GM20431 (cell line): ENCODE results near the gene PIH1D1.
"Not testable (repeated sequence)": the region's sequence is repeated elsewhere in the genome, so short reads cannot be mapped to it uniquely, and the experiment has no call there.

ENCODE experiments used
- in situ Hi-C: fragments of 300-500 bp; cut with MseI, MboI; formaldehyde crosslinking; loops from one replicate; pipeline ENCODE4 v1.15.0; 2020; ENCODE audit warnings: low sequenced_read_pairs; ENCODE audit not compliant: unreplicated experiment

Gene PIH1D1

DNA sequence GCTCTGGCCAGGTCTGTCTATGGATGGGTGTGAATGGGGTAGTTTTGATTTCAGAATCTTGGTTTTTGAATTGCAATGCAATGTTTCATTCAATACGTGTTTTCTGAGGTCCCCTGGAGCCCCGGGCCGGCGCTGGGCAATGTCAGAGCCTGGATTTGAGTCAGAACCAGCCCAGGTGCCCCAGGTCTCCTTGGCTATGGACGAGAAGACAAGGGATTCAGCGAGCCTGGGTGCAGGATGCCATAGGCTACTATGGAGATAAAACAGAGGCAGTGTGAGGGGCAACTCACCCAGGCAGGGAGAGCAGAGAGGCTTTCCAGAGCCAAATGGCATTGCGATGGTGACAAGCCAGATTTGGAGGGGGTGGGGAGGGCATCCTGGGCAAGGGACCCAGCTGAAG, 34.6 kb upstream of the PIH1D1 start:
- in situ Hi-C loops: no loop called here

DNA sequence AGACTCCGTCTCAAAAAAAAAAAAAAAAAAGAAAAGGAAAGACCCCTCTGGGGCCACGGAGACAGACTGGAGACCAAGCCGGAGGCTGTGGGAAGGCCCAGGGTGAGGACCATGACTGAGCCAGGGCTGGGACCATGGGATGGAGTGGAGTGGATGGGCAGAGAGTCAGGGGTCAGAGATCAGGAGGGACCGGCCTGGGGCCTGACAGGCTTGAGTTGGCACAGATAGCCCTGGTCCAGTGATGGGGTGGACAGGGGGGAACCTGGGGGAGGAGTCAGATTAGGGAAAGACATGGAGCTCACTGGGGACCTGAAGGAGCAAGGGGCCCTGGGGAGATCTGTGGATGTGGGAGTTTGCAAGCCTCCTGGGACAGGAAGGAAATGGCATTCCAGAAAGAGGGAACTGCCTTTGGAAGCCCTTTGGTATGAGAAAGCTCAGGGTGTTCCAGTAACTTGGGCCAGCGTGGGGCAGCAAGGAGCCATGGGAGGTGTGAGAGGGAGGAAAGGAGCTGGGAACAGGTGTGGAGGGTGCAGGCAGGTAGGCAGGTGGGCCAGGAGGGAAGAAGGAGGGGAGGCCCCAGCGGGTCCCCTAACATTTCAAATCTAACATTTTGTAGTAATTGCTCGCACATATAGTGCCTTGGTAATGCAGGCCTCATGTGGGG, 29.5 kb upstream of the PIH1D1 start:
- in situ Hi-C loops: no loop called here

DNA sequence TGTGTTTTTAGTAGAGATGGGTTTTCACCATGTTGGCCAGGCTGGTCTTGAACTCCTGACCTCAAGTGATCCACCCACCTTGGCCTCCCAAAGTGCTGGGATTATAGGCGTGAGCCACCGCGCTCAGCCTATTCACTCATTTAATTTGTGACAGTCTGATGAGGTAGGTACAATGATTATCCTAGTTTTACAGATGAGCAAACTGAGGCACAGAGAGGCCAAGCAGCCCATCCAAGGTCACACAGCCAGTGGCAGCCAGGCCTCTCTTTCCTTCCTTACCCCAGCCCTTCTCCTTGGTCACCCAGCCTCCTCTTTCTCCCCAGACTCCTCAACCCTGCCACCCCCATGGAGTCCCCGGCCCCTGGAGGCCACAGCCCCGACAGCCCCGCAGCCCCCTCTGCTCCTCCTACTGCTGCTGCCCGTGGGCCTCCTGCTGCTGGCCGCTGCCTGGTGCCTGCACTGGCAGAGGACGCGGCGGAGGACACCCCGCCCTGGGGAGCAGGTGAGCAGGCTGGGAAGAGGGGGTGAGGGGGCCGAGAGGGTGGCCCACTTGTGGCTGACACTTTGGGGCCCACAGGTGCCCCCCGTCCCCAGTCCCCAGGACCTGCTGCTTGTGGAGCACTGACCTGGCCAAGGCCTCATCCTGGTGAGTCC, 28.5 kb upstream of the PIH1D1 start:
- in situ Hi-C loops: no loop called here

DNA sequence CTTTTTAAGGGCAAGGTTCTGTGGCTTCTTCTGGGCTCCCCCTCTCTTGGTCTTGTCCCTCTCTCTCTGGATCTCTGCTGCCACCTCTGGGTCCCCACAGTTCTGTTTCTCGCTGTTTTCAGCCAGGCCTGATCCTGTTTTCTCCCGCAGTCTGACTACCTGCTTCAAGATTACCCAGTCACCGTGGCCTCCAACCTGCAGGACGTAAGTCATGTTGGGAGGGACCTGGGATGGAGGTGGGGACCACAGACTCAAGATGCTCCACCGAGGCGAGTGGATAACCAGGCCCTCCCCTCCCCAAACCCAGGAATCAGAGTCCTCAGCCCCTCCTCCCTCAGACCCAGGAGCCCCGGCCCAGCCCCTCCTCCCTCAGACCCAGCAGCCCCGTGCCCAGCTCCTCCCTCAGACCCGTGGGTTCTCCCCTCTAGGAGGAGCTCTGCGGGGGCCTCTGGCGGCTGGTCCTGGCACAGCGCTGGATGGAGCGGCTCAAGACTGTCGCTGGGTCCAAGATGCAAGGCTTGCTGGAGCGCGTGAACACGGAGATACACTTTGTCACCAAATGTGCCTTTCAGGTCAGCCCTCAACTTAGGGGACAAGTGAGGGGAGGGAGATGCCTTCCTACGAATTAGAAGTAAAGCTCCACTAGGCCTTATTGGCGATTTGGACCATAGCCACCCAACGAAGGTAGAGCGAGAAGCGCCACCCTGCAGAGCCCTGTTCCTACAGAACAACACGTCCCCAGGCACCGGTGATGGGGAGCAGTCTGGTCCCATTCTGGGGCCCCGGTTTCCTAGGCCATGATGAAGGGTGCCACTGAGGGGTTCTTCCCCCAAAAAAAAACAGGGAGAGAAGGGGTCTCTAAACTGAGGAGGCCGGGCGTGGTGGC, 24.6 kb upstream of the PIH1D1 start:
- in situ Hi-C loops: no loop called here

DNA sequence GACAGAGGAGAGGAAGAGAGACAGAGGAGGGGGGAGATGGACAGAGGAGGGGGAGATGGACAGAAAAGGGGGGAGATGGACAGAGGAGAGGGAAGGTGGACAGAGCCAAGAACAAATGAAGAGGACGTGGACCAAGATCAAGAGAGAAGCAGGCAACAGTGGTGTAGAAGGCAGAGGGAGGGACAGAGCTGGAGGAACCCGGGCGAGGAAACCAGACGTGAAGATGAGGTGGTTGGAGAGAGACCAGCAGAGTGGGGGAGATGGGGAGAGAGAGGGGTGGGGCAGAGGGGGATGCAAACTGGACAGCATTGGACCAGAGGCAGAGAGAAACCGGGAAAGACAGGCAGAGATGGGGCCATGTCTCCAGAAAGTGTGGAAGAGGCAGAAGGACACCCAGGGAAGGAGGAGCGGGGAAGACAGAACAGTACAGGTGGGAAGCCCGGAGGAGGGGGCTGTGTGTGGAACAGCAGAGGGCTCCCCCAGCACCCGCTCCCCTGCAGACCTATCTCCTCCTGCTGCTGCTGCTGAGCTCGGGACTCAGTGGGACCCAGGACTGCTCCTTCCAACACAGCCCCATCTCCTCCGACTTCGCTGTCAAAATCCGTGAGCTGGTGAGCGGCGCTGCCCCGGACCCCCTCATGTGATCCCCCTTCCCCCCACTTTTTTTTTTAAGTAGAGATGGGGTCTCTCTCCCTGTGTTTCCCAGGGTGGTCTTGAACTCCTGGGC, 23.7 kb upstream of the PIH1D1 start:
- in situ Hi-C loops: no loop called here

DNA sequence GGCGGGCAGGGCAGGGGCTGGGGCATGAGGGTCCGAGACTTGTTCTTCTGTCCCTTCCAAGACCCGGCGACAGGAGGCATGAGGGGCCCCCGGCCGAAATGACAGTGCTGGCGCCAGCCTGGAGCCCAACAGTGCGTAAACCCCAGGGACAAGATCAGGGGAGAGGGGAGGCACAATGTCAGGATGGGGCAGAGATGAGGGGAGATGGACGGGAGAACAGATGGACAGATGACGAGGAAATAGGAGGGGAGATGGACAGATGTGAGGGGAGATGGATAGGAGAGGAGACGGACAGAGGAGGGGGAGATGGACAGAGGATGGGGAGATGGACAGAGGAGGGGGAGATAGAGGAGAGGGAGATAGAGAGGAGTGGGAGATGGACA, 22.9 kb upstream of the PIH1D1 start:
- in situ Hi-C loops: no loop called here

DNA sequence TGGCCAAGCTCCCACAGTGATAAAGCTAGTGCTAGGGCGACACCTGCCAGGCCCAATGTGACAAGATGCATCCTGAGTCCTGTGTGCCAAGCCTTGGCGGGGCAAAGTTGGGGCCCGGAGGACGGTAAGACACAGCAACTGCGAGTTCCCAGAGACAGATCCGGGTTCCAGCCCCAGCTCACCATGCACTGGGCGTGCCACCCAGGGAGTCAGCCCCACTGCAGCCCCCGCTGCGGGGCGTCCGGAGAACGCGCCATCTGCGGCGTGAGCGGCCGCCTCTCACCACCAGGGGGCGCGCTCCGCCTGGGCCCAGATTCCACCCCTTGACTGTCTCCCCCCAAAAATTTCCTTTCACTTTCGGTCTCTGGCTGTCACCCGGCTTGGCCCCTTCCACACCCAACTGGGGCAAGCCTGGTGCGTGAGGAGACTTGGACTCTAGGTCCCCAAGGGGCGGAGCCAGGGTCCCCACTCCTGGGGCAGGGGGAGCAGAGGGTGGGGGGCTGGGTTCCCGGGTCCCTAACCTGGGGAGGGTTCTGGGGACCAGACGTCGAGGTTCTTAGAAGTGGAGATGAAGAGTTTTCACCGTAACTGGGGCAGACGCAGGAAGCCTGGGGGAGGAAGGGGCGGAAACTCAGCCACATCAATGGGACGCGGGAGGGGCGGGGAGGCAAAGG, 22.4 kb upstream of the PIH1D1 start, which contains the start of gene FLT3LG:
Gene FLT3LG (plus strand): TSS at position 348 of the 674 bp plus-strand sequence. CDS start 425 bp downstream, outside the sequence.
- in situ Hi-C loops: no loop called here

DNA sequence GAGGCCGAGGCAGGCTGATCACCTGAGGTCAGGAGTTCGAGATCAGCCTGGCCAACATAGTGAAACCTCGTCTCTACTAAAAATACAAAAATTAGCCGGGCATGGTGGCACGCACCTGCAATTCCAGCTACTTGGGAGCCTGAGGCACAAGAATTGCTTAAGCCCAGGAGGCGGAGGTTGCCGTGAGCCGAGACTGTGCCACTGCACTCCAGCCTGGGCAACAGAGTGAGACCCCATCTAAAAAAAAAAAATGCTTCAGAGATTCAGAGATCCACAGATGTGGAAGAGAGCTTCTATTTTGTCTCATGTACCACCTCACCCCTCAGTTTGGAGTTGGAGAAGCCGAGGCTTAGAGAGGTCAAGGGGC, 21.9 kb upstream of the PIH1D1 start:
- in situ Hi-C loops: not testable (repeated sequence)

DNA sequence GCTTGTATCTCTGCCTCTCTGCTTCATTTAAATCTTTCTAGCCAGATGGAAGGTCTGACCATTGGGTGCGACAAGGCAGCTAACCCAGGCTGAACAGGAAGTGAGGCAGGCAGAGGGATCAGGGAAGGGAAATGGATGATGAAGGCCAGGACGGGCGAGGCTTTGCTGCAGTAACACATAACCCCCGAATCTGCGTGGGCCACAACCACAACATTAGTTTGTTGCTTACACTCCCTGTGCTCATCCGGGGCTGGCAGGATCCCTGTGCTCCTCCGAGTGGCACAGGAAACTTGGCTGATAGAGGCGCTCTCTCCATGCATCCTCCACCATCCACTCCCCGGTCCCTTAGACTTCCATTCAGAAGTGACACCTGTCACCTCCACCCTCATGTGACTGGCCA, 21.3 kb upstream of the PIH1D1 start:
- in situ Hi-C loops: no loop called here

DNA sequence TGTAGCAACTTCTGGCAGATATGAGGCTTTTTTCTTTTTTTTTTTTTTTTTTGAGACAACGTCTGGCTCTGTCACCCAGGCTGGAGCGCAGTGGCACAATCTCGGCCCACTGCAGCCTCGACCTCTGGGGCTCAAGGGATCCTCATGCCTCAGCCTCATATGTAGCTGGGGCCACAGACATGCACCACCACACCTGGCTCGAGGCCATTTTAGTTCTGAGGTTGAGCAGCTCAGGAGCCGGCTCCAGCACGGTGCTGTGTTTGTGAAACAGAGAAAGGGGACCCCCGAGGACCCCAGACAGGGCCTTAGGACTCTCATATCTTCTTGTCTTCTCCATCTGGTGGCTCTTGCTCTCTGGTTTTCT, 19.0 kb upstream of the PIH1D1 start:
- in situ Hi-C loops: no loop called here

DNA sequence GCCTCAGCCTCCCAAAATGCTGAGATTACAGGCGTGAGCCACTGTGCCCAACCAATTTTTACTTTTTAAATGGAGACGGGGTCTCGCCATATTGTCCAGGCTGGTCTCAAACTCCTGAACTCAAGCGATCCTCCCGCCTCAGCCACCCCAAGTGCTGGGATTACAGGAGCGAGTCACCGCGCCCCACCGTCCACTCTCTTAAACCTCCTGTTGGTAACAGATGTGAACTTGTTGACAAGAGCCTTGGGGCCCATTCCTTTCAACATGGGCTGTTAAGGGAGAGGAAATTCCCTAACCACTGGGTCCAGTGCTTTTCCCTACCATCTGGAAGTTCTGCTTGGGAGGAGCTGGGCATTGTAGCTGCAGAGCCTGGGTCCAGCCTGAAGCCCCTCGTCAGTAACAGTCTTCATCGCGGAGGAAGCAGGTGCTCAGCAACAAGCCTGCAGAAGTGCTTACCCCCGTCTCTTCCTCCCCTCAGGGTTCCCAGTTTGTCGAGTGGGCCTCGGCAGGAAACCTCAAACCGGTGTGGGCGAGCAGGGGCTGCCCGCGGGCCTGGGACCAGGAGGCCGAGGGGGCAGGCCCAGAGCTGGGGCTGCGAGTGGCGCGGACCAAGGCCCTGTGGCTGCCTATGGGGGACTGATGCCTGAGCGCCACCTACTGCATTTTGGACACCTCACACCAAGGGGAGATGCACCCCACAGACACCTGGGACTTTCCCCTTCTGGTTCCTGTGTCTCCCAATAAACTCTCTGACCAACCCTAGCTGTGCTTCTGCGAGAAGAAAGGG, 18.4 kb upstream of the PIH1D1 start:
- in situ Hi-C loops: no loop called here

DNA sequence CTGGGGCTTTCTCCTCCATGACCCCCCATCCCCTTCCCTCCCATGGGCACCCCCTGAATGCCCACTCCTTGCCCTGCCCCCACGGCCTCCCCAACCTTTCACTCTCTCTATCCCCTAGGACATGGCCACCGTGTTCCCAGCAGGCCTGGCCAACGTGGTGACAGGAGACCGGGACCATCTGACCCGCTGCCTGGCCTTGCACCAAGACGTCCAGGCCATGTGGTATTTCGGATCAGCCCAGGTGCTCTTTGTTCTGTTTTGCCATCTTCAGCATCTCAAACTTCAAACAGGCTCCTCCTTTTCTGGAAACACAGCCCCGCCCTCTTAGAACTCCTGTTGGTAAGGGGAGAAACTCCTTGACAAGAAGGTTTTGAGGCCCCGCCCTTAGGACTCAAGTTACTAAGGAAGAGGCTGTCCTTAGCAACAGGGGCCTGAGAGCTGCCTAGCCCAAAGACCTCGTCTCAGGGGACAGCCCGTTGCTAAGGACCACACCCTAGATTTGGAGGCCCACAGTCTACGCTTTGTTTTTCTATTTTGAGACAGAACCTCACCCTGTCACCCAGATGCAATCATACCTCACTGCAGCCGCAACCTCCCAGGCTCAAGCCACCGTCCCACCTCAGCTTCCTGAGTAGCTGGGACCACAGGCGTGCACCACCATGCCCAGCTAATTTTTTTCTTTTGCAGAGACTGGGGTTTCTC, 17.3 kb upstream of the PIH1D1 start:
- in situ Hi-C loops: no loop called here

DNA sequence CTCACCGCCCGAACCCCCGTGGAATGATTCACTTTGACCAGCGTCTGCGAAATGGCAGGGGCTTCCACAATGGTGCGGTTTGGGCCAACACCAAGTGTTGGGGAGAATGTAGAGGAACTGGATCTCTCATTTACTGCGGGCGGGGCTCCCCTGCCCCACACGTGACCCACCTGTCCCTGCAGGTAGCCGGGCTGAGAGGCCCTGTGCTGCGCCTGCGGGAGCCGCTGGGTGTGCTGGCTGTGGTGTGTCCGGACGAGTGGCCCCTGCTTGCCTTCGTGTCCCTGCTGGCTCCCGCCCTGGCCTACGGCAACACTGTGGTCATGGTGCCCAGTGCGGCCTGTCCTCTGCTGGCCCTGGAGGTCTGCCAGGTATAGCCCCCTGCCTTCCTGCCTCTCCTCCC, 16.6 kb upstream of the PIH1D1 start:
- in situ Hi-C loops: no loop called here

DNA sequence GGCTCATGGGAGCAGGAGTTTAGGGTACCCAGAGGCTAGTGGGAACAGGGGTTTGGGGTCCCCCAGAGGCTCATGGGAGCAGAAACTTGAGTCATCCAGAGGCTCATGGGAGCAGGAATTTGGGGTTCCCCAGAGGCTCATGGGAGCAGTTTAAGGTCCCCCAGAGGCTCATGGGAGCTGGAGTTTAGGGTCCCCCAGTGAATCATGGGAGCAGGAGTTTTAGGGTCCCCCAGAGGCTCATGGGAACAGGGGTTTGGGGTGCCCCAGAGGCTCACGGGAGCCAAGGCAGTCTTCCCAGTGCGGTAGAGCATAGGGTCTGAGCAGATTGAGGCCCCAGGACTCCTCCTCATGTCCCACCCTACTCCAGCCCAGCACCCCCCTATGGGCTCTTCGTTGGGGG, 13.8 kb upstream of the PIH1D1 start:
- in situ Hi-C loops: no loop called here

DNA sequence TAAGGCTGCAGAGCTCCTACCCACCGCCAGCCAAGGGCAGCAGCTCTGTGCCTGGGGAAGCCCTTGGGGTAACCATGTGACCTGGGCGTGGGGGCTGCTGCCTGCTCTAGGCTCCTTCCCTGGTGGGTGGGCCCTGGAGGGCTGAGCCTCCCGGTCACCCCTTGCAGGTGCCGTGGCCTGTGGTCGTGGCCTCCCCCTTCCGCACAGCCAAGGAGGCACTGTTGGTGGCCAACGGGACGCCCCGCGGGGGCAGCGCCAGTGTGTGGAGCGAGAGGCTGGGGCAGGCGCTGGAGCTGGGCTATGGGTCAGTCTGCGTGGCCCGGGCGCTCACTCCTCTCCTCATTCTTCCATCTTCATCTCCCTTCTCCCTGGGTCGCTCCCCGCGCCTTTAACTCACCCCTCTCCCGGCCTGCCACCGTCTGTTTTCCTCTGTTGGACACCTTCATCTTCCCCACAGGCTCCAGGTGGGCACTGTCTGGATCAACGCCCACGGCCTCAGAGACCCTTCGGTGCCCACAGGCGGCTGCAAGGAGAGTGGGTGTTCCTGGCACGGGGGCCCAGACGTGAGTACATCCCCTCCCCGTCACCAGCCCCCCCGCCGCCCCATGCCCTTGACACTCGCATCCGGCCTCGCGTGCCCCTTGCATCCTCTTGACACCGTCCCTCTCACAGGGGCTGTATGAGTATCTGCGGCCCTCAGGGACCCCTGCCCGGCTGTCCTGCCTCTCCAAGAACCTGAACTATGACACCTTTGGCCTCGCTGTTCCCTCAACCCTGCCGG, 12.5 kb upstream of the PIH1D1 start:
- in situ Hi-C loops: no loop called here

DNA sequence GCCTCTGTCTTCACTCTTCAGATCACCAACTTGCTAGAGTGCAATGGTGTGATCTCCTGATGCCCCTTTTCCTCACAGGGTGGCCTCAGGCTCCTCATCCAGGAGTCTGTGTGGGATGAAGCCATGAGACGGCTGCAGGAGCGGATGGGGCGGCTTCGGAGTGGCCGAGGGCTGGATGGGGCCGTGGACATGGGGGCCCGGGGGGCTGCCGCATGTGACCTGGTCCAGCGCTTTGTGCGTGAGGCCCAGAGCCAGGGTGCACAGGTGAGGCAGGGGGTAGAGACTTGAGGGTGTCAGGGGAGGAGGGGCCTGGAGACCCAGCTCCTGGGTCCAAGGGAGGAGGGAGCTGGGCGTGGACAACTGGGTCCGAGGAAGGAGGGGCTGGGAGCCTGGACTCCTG, 10.9 kb upstream of the PIH1D1 start:
- in situ Hi-C loops: no loop called here

DNA sequence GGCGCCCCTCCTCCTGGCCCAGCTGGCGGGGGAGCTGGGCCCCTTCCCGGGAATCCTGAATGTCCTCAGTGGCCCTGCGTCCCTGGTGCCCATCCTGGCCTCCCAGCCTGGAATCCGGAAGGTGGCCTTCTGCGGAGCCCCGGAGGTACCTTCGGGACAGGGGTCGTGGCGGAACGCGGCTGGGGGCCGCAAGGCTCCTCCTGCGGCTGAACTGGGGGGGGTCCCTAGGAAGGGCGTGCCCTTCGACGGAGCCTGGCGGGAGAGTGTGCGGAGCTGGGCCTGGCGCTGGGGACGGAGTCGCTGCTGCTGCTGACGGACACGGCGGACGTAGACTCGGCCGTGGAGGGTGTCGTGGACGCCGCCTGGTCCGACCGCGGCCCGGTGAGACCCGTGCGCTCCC, 10.0 kb upstream of the PIH1D1 start:
- in situ Hi-C loops: no loop called here

DNA sequence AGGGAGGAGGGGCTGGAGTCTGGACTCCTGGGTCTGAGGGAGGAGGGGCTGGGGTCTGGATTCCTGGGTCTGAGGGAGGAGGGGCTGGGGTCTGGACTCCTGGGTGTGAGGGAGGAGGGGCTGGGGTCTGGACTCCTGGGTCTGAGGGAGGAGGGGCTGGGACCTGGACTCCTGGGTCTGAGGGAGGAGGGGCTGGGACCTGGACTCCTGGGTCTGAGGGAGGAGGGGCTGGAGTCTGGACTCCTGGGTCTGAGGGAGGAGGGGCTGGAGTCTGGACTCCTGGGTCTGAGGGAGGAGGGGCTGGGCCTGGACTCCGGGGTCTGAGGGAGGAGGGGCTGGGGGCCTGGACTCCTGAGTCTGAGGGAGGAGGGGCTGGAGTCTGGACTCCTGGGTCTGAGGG, 9.5 kb upstream of the PIH1D1 start:
- in situ Hi-C loops: not testable (repeated sequence)
